ENCODE data around the gene OCA2.

The OCA2 gene

GRCh38 chr15:28020644-28021043, 78.5 kb downstream of the OCA2 start:
- no peak for TF ChIP-seq EZH2phosphoT487 (conservative IDR thresholded peaks at IDR 0.05; ENCODE audit: low read length)
- TF ChIP-seq CTCF (IDR thresholded peaks at IDR 0.05; ENCODE audit: insufficient read depth, low read length, poor library complexity, severe bottlenecking): no peak
- H3K4me3 ChIP-seq (ENCODE audit: insufficient read depth, low read length, poor library complexity, severe bottlenecking): no peak overlapping the region

GRCh38 chr15:28019594-28020309, 79.4 kb downstream of the OCA2 start:
- TF ChIP-seq EZH2phosphoT487 (conservative IDR thresholded peaks at IDR 0.05; ENCODE audit: low read length) (no peak), CTCF (IDR thresholded peaks at IDR 0.05; ENCODE audit: insufficient read depth, low read length, poor library complexity, severe bottlenecking) (no peak)
- H4K20me1 ChIP-seq (ENCODE audit: low read depth, low read length): no peaks in the 10 kb centered on the region
- no peaks in the 10 kb centered on the region for H3K36me3 ChIP-seq (ENCODE audit: low read length)
- no peaks in the 10 kb centered on the region for H3F3A ChIP-seq (ENCODE audit: insufficient read depth)
- no peak overlapping the region for H2AFZ ChIP-seq (ENCODE audit: low read depth, low read length, severe bottlenecking)
- no peaks in the 10 kb centered on the region for H3K9me2 ChIP-seq (replicated peaks; ENCODE audit: insufficient read depth, low read length)
- H3K27ac ChIP-seq (ENCODE audit: low read depth, low read length): no peak overlapping the region
- no peaks in the 10 kb centered on the region for H3K79me2 ChIP-seq (ENCODE audit: insufficient read depth, low read length)
- no peaks in the 10 kb centered on the region for H3K27me3 ChIP-seq (ENCODE audit: low read length)
- no peak overlapping the region for H3K9ac ChIP-seq (ENCODE audit: low read length)
- H3K4me3 ChIP-seq (ENCODE audit: insufficient read depth, low read length, poor library complexity, severe bottlenecking): no peak overlapping the region
- H3K9me3 ChIP-seq (ENCODE audit: insufficient read depth, low read length): no peaks in the 10 kb centered on the region
- H3K4me2 ChIP-seq (ENCODE audit: low read depth, low read length, poor library complexity, severe bottlenecking): no peak overlapping the region

More at GRCh38 chr15:28020644-28021043, 78.5 kb downstream of the OCA2 start:
- no peak overlapping the region for H3K9ac ChIP-seq (ENCODE audit: low read length)
- H3K9me2 ChIP-seq (replicated peaks; ENCODE audit: insufficient read depth, low read length): no peaks in the 10 kb centered on the region
- no peak overlapping the region for H2AFZ ChIP-seq (ENCODE audit: low read depth, low read length, severe bottlenecking)
- no peaks in the 10 kb centered on the region for H3K9me3 ChIP-seq (ENCODE audit: insufficient read depth, low read length)
- H3K79me2 ChIP-seq (ENCODE audit: insufficient read depth, low read length): no peaks in the 10 kb centered on the region
- H3K27ac ChIP-seq (ENCODE audit: low read depth, low read length): no peak overlapping the region
- H3K4me2 ChIP-seq (ENCODE audit: low read depth, low read length, poor library complexity, severe bottlenecking): no peak overlapping the region
- no peaks in the 10 kb centered on the region for H3K36me3 ChIP-seq (ENCODE audit: low read length)
- no peaks in the 10 kb centered on the region for H3K27me3 ChIP-seq (ENCODE audit: low read length)
- H4K20me1 ChIP-seq (ENCODE audit: low read depth, low read length): no peaks in the 10 kb centered on the region
- no peaks in the 10 kb centered on the region for H3F3A ChIP-seq (ENCODE audit: insufficient read depth)

GRCh38 chr15:28018291-28019044, 80.6 kb downstream of the OCA2 start:
- H3K9me3 ChIP-seq (ENCODE audit: insufficient read depth, low read length): no peaks in the 10 kb centered on the region
- no peak overlapping the region for H2AFZ ChIP-seq (ENCODE audit: low read depth, low read length, severe bottlenecking)
- no peaks in the 10 kb centered on the region for H4K20me1 ChIP-seq (ENCODE audit: low read depth, low read length)
- no peaks in the 10 kb centered on the region for H3K79me2 ChIP-seq (ENCODE audit: insufficient read depth, low read length)
- no peaks in the 10 kb centered on the region for H3F3A ChIP-seq (ENCODE audit: insufficient read depth)
- TF ChIP-seq EZH2phosphoT487 (conservative IDR thresholded peaks at IDR 0.05; ENCODE audit: low read length) (no peak), CTCF (IDR thresholded peaks at IDR 0.05; ENCODE audit: insufficient read depth, low read length, poor library complexity, severe bottlenecking) (no peak)
- H3K9me2 ChIP-seq (replicated peaks; ENCODE audit: insufficient read depth, low read length): no peaks in the 10 kb centered on the region
- H3K4me2 ChIP-seq (ENCODE audit: low read depth, low read length, poor library complexity, severe bottlenecking): no peak overlapping the region
- H3K36me3 ChIP-seq (ENCODE audit: low read length): no peaks in the 10 kb centered on the region
- H3K27me3 ChIP-seq (ENCODE audit: low read length): no peaks in the 10 kb centered on the region
- H3K27ac ChIP-seq (ENCODE audit: low read depth, low read length): no peak overlapping the region
- H3K9ac ChIP-seq (ENCODE audit: low read length): no peak overlapping the region
- H3K4me3 ChIP-seq (ENCODE audit: insufficient read depth, low read length, poor library complexity, severe bottlenecking): no peak overlapping the region
